ENCODE results near the gene DBP.
A peak's percentile ranks its signal among the peaks of the same experiment; 100 is the strongest.

DBP gene

GRCh38 chr19:48616041-48616436 lies 21.1 kb downstream of the DBP start:
- Histone ChIP-seq H3K9me3 (ENCODE audit: insufficient read depth, low read length) (no peaks in the 10 kb centered on the region), H3K27me3 (ENCODE audit: insufficient read depth, insufficient read length) (no peaks in the 10 kb centered on the region), H3K36me3 (ENCODE audit: insufficient read depth, insufficient read length, low read length) (peaks cover 65% of the 10 kb centered on the region), H3K4me1 (ENCODE audit: insufficient read depth, insufficient read length) (peaks cover 23% of the 10 kb centered on the region), H3K4me3 (ENCODE audit: insufficient read length, low read depth) (no peak overlapping the region), H3K9ac (ENCODE audit: insufficient read length, low read depth) (peak overlapping the region; percentile 67)
- TF ChIP-seq SUZ12 (IDR thresholded peaks at IDR 0.05; ENCODE audit: extremely low read depth, insufficient read depth, insufficient read length) (no peak), ZNF274 (IDR thresholded peaks at IDR 0.05; ENCODE audit: low read depth, low read length) (no peak), YY1 (IDR thresholded peaks at IDR 0.05; ENCODE audit: insufficient read depth, insufficient read length) (no peak)
- DNase-seq (ENCODE audit: low read depth, low spot score) = no peak

- Histone ChIP-seq H3K36me3 (ENCODE audit: insufficient read depth, insufficient read length, low read length) (peaks cover 65% of the 10 kb centered on the region), H3K9me3 (ENCODE audit: insufficient read depth, low read length) (no peaks in the 10 kb centered on the region), H3K4me3 (ENCODE audit: insufficient read length, low read depth) (no peak overlapping the region), H3K27me3 (ENCODE audit: insufficient read depth, insufficient read length) (no peaks in the 10 kb centered on the region), H3K9ac (ENCODE audit: insufficient read length, low read depth) (peak overlapping the region; percentile 67), H3K4me1 (ENCODE audit: insufficient read depth, insufficient read length) (peaks cover 23% of the 10 kb centered on the region)
- DNase-seq (ENCODE audit: low read depth, low spot score) = no peak
- no peak for TF ChIP-seq SUZ12 (IDR thresholded peaks at IDR 0.05; ENCODE audit: extremely low read depth, insufficient read depth, insufficient read length)
- TF ChIP-seq YY1 (IDR thresholded peaks at IDR 0.05; ENCODE audit: insufficient read depth, insufficient read length) = no peak
- no peak for TF ChIP-seq ZNF274 (IDR thresholded peaks at IDR 0.05; ENCODE audit: low read depth, low read length)
These were observed 21.7 kb downstream of the DBP start for GRCh38 chr19:48615231-48616040.

GRCh38 chr19:48614436-48615230 lies 22.5 kb downstream of the DBP start, which contains the start of gene FAM83E:
TSS of gene FAM83E (minus strand) at chr19:48615076. CDS start at chr19:48613372, 1,704 bp downstream.
- DNase-seq (ENCODE audit: low read depth, low spot score) = no peak
- TF ChIP-seq SUZ12 (IDR thresholded peaks at IDR 0.05; ENCODE audit: extremely low read depth, insufficient read depth, insufficient read length) = no peak
- TF ChIP-seq ZNF274 (IDR thresholded peaks at IDR 0.05; ENCODE audit: low read depth, low read length) = no peak
- TF ChIP-seq YY1 (IDR thresholded peaks at IDR 0.05; ENCODE audit: insufficient read depth, insufficient read length) = no peak
- Histone ChIP-seq H3K9ac (ENCODE audit: insufficient read length, low read depth) (peak within 1 kb of the TSS; percentile 67), H3K4me3 (ENCODE audit: insufficient read length, low read depth) (no peak within 1 kb of the TSS), H3K36me3 (ENCODE audit: insufficient read depth, insufficient read length, low read length) (peaks cover 63% of the 10 kb centered on the region), H3K4me1 (ENCODE audit: insufficient read depth, insufficient read length) (peaks cover 23% of the 10 kb centered on the region), H3K9me3 (ENCODE audit: insufficient read depth, low read length) (no peaks in the 10 kb centered on the region), H3K27me3 (ENCODE audit: insufficient read depth, insufficient read length) (no peaks in the 10 kb centered on the region)

GRCh38 chr19:48613852-48614435 lies 23.2 kb downstream of the DBP start:
- DNase-seq (ENCODE audit: low read depth, low spot score) = no peak
- TF ChIP-seq SUZ12 (IDR thresholded peaks at IDR 0.05; ENCODE audit: extremely low read depth, insufficient read depth, insufficient read length) (no peak), ZNF274 (IDR thresholded peaks at IDR 0.05; ENCODE audit: low read depth, low read length) (no peak), YY1 (IDR thresholded peaks at IDR 0.05; ENCODE audit: insufficient read depth, insufficient read length) (no peak)
- Histone ChIP-seq H3K4me1 (ENCODE audit: insufficient read depth, insufficient read length) (peaks cover 23% of the 10 kb centered on the region), H3K9ac (ENCODE audit: insufficient read length, low read depth) (peak overlapping the region; percentile 42), H3K36me3 (ENCODE audit: insufficient read depth, insufficient read length, low read length) (peaks cover 64% of the 10 kb centered on the region), H3K4me3 (ENCODE audit: insufficient read length, low read depth) (no peak overlapping the region), H3K9me3 (ENCODE audit: insufficient read depth, low read length) (no peaks in the 10 kb centered on the region), H3K27me3 (ENCODE audit: insufficient read depth, insufficient read length) (no peaks in the 10 kb centered on the region)

- Histone ChIP-seq H3K4me1 (ENCODE audit: insufficient read depth, insufficient read length) (peaks cover 23% of the 10 kb centered on the region), H3K4me3 (ENCODE audit: insufficient read length, low read depth) (no peak overlapping the region), H3K27me3 (ENCODE audit: insufficient read depth, insufficient read length) (no peaks in the 10 kb centered on the region), H3K36me3 (ENCODE audit: insufficient read depth, insufficient read length, low read length) (peaks cover 63% of the 10 kb centered on the region), H3K9me3 (ENCODE audit: insufficient read depth, low read length) (no peaks in the 10 kb centered on the region), H3K9ac (ENCODE audit: insufficient read length, low read depth) (no peak overlapping the region)
- TF ChIP-seq YY1 (IDR thresholded peaks at IDR 0.05; ENCODE audit: insufficient read depth, insufficient read length) (no peak), ZNF274 (IDR thresholded peaks at IDR 0.05; ENCODE audit: low read depth, low read length) (no peak), SUZ12 (IDR thresholded peaks at IDR 0.05; ENCODE audit: extremely low read depth, insufficient read depth, insufficient read length) (no peak)
- no peak for DNase-seq (ENCODE audit: low read depth, low spot score)
These were observed 23.9 kb downstream of the DBP start for GRCh38 chr19:48613024-48613851.

GRCh38 chr19:48611872-48612271 lies 25.3 kb downstream of the DBP start:
- TF ChIP-seq ZNF274 (IDR thresholded peaks at IDR 0.05; ENCODE audit: low read depth, low read length) = no peak
- TF ChIP-seq YY1 (IDR thresholded peaks at IDR 0.05; ENCODE audit: insufficient read depth, insufficient read length) = no peak
- no peak for TF ChIP-seq SUZ12 (IDR thresholded peaks at IDR 0.05; ENCODE audit: extremely low read depth, insufficient read depth, insufficient read length)
- Histone ChIP-seq H3K4me1 (ENCODE audit: insufficient read depth, insufficient read length) (peaks cover 16% of the 10 kb centered on the region), H3K9me3 (ENCODE audit: insufficient read depth, low read length) (no peaks in the 10 kb centered on the region), H3K36me3 (ENCODE audit: insufficient read depth, insufficient read length, low read length) (peaks cover 57% of the 10 kb centered on the region), H3K4me3 (ENCODE audit: insufficient read length, low read depth) (no peak overlapping the region), H3K27me3 (ENCODE audit: insufficient read depth, insufficient read length) (no peaks in the 10 kb centered on the region), H3K9ac (ENCODE audit: insufficient read length, low read depth) (peak overlapping the region; percentile 32)
- DNase-seq (ENCODE audit: low read depth, low spot score) = no peak

Data from NT2/D1 (cell line).